Measurements from ENCODE around the gene CD52.

Gene CD52

GRCh38 chr1:26284597-26285347 lies 33.0 kb upstream of the CD52 start (continued):
- TF ChIP-seq ZNF560 (tag by site-specific recombination; IDR thresholded peaks at IDR 0.05; ENCODE audit: borderline replicate concordance) (no peak), ZNF132 (tag by site-specific recombination; IDR thresholded peaks at IDR 0.05; ENCODE audit: borderline replicate concordance) (no peak), ZNF292 (tag by site-specific recombination; IDR thresholded peaks at IDR 0.05; ENCODE audit: borderline replicate concordance, low read depth) (no peak), ZBTB48 (tag by site-specific recombination; IDR thresholded peaks at IDR 0.05) (peak; percentile 87), ZNF776 (tag by site-specific recombination; IDR thresholded peaks at IDR 0.05; ENCODE audit: borderline replicate concordance) (no peak), PRDM4 (tag by site-specific recombination; IDR thresholded peaks at IDR 0.05) (no peak), ZNF211 (tag by site-specific recombination; IDR thresholded peaks at IDR 0.05; ENCODE audit: low read depth) (no peak), TCF7L2 (IDR thresholded peaks at IDR 0.05; ENCODE audit: borderline replicate concordance, low read depth, low read length) (no peak), ZNF335 (tag by site-specific recombination; conservative IDR thresholded peaks at IDR 0.05) (peak; percentile 90), SP7 (tag by site-specific recombination; IDR thresholded peaks at IDR 0.05) (peak; percentile 93), PRDM1 (tag by site-specific recombination; IDR thresholded peaks at IDR 0.05) (no peak), ZNF707 (tag by site-specific recombination; IDR thresholded peaks at IDR 0.05) (no peak), ZNF324 (tag by site-specific recombination; IDR thresholded peaks at IDR 0.05) (peak; percentile 52; the same call in 1 of the 2 replicates), ZSCAN16 (tag by site-specific recombination; IDR thresholded peaks at IDR 0.05) (no peak), MYNN (tag by site-specific recombination; IDR thresholded peaks at IDR 0.05; ENCODE audit: borderline replicate concordance) (no peak), ZNF544 (tag by site-specific recombination; IDR thresholded peaks at IDR 0.05) (no peak), ZNF366 (tag by site-specific recombination; conservative IDR thresholded peaks at IDR 0.05) (0 out of 2 replicates have a peak, but pooled peaks have one; percentile 43), ZNF501 (tag by site-specific recombination; IDR thresholded peaks at IDR 0.05) (peak; percentile 77; the same call in 1 of the 2 replicates), ZNF76 (tag by site-specific recombination; IDR thresholded peaks at IDR 0.05; ENCODE audit: borderline replicate concordance, low read depth) (peak; percentile 37; the same call in 1 of the 2 replicates), KLF16 (tag by site-specific recombination; IDR thresholded peaks at IDR 0.05) (peak; percentile 88), ZNF140 (tag by site-specific recombination; IDR thresholded peaks at IDR 0.05) (no peak), REPIN1 (tag by site-specific recombination; IDR thresholded peaks at IDR 0.05; ENCODE audit: low read depth) (no peak), ZNF214 (tag by site-specific recombination; IDR thresholded peaks at IDR 0.05; ENCODE audit: borderline replicate concordance) (no peak), SP2 (tag by site-specific recombination; IDR thresholded peaks at IDR 0.05) (peak; percentile 58), SCRT2 (tag by site-specific recombination; IDR thresholded peaks at IDR 0.05) (no peak), ZEB2 (tag by site-specific recombination; IDR thresholded peaks at IDR 0.05) (peak; percentile 93), ZNF426 (tag by site-specific recombination; IDR thresholded peaks at IDR 0.05) (no peak)
- TF ChIP-seq, protein P1, sequence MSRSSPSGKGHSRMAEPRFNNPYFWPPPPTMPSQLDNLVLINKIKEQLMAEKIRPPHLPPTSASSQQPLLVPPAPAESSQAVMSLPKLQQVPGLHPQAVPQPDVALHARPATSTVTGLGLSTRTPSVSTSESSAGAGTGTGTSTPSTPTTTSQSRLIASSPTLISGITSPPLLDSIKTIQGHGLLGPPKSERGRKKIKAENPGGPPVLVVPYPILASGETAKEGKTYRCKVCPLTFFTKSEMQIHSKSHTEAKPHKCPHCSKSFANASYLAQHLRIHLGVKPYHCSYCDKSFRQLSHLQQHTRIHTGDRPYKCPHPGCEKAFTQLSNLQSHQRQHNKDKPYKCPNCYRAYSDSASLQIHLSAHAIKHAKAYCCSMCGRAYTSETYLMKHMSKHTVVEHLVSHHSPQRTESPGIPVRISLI (tag by site-specific recombination; IDR thresholded peaks at IDR 0.05): no peak
- TF ChIP-seq, protein P2, sequence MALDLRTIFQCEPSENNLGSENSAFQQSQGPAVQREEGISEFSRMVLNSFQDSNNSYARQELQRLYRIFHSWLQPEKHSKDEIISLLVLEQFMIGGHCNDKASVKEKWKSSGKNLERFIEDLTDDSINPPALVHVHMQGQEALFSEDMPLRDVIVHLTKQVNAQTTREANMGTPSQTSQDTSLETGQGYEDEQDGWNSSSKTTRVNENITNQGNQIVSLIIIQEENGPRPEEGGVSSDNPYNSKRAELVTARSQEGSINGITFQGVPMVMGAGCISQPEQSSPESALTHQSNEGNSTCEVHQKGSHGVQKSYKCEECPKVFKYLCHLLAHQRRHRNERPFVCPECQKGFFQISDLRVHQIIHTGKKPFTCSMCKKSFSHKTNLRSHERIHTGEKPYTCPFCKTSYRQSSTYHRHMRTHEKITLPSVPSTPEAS (tag by site-specific recombination; IDR thresholded peaks at IDR 0.05): no peak
- TF ChIP-seq, protein P3, sequence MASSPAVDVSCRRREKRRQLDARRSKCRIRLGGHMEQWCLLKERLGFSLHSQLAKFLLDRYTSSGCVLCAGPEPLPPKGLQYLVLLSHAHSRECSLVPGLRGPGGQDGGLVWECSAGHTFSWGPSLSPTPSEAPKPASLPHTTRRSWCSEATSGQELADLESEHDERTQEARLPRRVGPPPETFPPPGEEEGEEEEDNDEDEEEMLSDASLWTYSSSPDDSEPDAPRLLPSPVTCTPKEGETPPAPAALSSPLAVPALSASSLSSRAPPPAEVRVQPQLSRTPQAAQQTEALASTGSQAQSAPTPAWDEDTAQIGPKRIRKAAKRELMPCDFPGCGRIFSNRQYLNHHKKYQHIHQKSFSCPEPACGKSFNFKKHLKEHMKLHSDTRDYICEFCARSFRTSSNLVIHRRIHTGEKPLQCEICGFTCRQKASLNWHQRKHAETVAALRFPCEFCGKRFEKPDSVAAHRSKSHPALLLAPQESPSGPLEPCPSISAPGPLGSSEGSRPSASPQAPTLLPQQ (tag by site-specific recombination; IDR thresholded peaks at IDR 0.05): peak; percentile 89
- TF ChIP-seq, protein P4, sequence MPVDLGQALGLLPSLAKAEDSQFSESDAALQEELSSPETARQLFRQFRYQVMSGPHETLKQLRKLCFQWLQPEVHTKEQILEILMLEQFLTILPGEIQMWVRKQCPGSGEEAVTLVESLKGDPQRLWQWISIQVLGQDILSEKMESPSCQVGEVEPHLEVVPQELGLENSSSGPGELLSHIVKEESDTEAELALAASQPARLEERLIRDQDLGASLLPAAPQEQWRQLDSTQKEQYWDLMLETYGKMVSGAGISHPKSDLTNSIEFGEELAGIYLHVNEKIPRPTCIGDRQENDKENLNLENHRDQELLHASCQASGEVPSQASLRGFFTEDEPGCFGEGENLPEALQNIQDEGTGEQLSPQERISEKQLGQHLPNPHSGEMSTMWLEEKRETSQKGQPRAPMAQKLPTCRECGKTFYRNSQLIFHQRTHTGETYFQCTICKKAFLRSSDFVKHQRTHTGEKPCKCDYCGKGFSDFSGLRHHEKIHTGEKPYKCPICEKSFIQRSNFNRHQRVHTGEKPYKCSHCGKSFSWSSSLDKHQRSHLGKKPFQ (tag by site-specific recombination; IDR thresholded peaks at IDR 0.05): no peak

Data from HEK293 (cell line).